WTC11 (cell line): ENCODE results near the gene SMIM20. TPM values are rescaled to one million over a fixed set of nuclear protein-coding genes. Genes with fewer than 3 reads are reported as not detected.

Experiments used
- ATAC-seq: fragments of 200-7000 bp; cut with Tn5 transposase; 2 replicates; pipeline ENCODE4 v1.10.0; 2021; ENCODE audit warnings: mild to moderate bottlenecking, moderate library complexity
- CTCF ChIA-PET: fragments of 300-600 bp; sonication (Branson Sonifier 250); formaldehyde crosslinking; loops from one replicate; lab custom pipeline; 2021; ENCODE audit warnings: antibody characterized with exemption; lab: Charles Lee
- POLR2A ChIA-PET: fragments of 350-600 bp; sonication (Branson Sonifier 250); formaldehyde crosslinking; loops from one replicate; lab custom pipeline; 2021; ENCODE audit warnings: antibody characterized with exemption; lab: Charles Lee
- DNase-seq: peaks from one replicate; pipeline ENCODE4 v3.0.0; 2021; ENCODE audit warnings: low spot score
- H3K27ac Mint-ChIP-seq: 2 replicates; pipeline ENCODE4 v1.8.0; 2021; ENCODE audit warnings: mixed read lengths
- H3K27me3 Mint-ChIP-seq: 2 replicates; pipeline ENCODE4 v1.8.0; 2021; ENCODE audit warnings: low read depth, mild to moderate bottlenecking, moderate library complexity, mixed read lengths
- H3K36me3 Mint-ChIP-seq: 2 replicates; pipeline ENCODE4 v1.8.0; 2021; ENCODE audit warnings: mixed read lengths
- H3K4me1 Mint-ChIP-seq: 2 replicates; pipeline ENCODE4 v1.8.0; 2022; ENCODE audit warnings: mixed read lengths
- H3K4me3 Mint-ChIP-seq: 2 replicates; pipeline ENCODE4 v1.8.0; 2021; ENCODE audit warnings: mild to moderate bottlenecking, moderate library complexity, mixed read lengths
- H3K9me3 Mint-ChIP-seq: 2 replicates; pipeline ENCODE4 v1.8.0; 2021; ENCODE audit warnings: mixed read lengths
- ATF1 ChIP-seq: sonication (generic); formaldehyde crosslinking; IDR thresholded peaks from 2 replicates; pipeline ENCODE4 v1.8.1; 2023; ENCODE audit warnings: mild to moderate bottlenecking, moderate library complexity, missing genetic modification reagents
- CBFB ChIP-seq: sonication (generic); formaldehyde crosslinking; IDR thresholded peaks from 2 replicates; pipeline ENCODE4 v1.8.1; 2022; ENCODE audit warnings: mild to moderate bottlenecking, low read depth, missing genetic modification reagents
- CTCF ChIP-seq: fragments of 200-600 bp; IDR thresholded peaks from 2 replicates; pipeline ENCODE4 v1.8.0; 2022; ENCODE audit warnings: antibody characterized with exemption
- FOXJ3 ChIP-seq: sonication (generic); formaldehyde crosslinking; IDR thresholded peaks from 2 replicates; pipeline ENCODE4 v1.9.0; 2021; ENCODE audit warnings: missing genetic modification reagents, mild to moderate bottlenecking, borderline replicate concordance
- FOXK1 ChIP-seq: sonication (generic); formaldehyde crosslinking; IDR thresholded peaks from 2 replicates; pipeline ENCODE4 v1.8.0; 2022; ENCODE audit warnings: mild to moderate bottlenecking, moderate library complexity, missing genetic modification reagents
- GRHL2 ChIP-seq: fragments of 250-450 bp; sonication (Bioruptor Pico); IDR thresholded peaks from 2 replicates; pipeline ENCODE4 v1.8.0; 2022; ENCODE audit warnings: mild to moderate bottlenecking, moderate library complexity; ENCODE audit not compliant: insufficient replicate concordance, severe bottlenecking
- HMGA2 ChIP-seq: fragments of 250-450 bp; sonication (Bioruptor Pico); IDR thresholded peaks from 2 replicates; pipeline ENCODE4 v1.4.0; 2021; ENCODE audit warnings: mild to moderate bottlenecking, moderate library complexity
- JUN ChIP-seq: sonication (generic); formaldehyde crosslinking; IDR thresholded peaks from 2 replicates; pipeline ENCODE4 v1.8.0; 2023; ENCODE audit warnings: mild to moderate bottlenecking, missing genetic modification reagents
- MXD4 ChIP-seq: fragments of 250-450 bp; sonication (Bioruptor Pico); IDR thresholded peaks from 2 replicates; pipeline ENCODE4 v1.8.0; 2021; ENCODE audit warnings: mild to moderate bottlenecking, moderate library complexity, borderline replicate concordance
- MYBL2 ChIP-seq: sonication (generic); formaldehyde crosslinking; IDR thresholded peaks from 2 replicates; pipeline ENCODE4 v1.8.1; 2023; ENCODE audit warnings: mild to moderate bottlenecking, moderate library complexity, missing genetic modification reagents
- NFE2L1 ChIP-seq: sonication (generic); formaldehyde crosslinking; IDR thresholded peaks from 2 replicates; pipeline ENCODE4 v1.8.1; 2023; ENCODE audit warnings: missing genetic modification reagents
- NFYB ChIP-seq: sonication (generic); formaldehyde crosslinking; conservative IDR thresholded peaks from 2 replicates; pipeline ENCODE4 v1.8.0; 2022; ENCODE audit warnings: low read depth, missing genetic modification reagents
- NR1H2 ChIP-seq: sonication (generic); formaldehyde crosslinking; IDR thresholded peaks from 2 replicates; pipeline ENCODE4 v1.9.0; 2021; ENCODE audit warnings: mild to moderate bottlenecking, moderate library complexity, missing genetic modification reagents
- NR2C2 ChIP-seq: sonication (generic); formaldehyde crosslinking; IDR thresholded peaks from 2 replicates; pipeline ENCODE4 v1.8.0; 2022; ENCODE audit warnings: mild to moderate bottlenecking, missing genetic modification reagents
- PREB ChIP-seq: sonication (generic); formaldehyde crosslinking; IDR thresholded peaks from 2 replicates; pipeline ENCODE4 v1.8.1; 2022; ENCODE audit warnings: mild to moderate bottlenecking, missing genetic modification reagents, moderate library complexity, borderline replicate concordance
- PRRX2 ChIP-seq: fragments of 250-450 bp; sonication (Bioruptor Pico); IDR thresholded peaks from 2 replicates; pipeline ENCODE4 v1.8.0; 2021; ENCODE audit warnings: mild to moderate bottlenecking
- RORB ChIP-seq: fragments of 250-450 bp; sonication (Bioruptor Pico); IDR thresholded peaks from 2 replicates; pipeline ENCODE4 v1.9.0; 2021; ENCODE audit warnings: mild to moderate bottlenecking
- SMAD4 ChIP-seq: sonication (generic); formaldehyde crosslinking; IDR thresholded peaks from 2 replicates; pipeline ENCODE4 v1.8.0; 2022; ENCODE audit warnings: mild to moderate bottlenecking, missing genetic modification reagents
- USF2 ChIP-seq: sonication (generic); formaldehyde crosslinking; IDR thresholded peaks from 2 replicates; pipeline ENCODE4 v1.8.1; 2023; ENCODE audit warnings: mild to moderate bottlenecking, missing genetic modification reagents, moderate library complexity
- ZNF396 ChIP-seq: fragments of 250-450 bp; sonication (Bioruptor Pico); IDR thresholded peaks from 2 replicates; pipeline ENCODE4 v1.8.0; 2021; ENCODE audit warnings: mild to moderate bottlenecking, moderate library complexity, borderline replicate concordance
- ZSCAN18 ChIP-seq: fragments of 250-450 bp; sonication (Bioruptor Pico); IDR thresholded peaks from 2 replicates; pipeline ENCODE4 v2.1.2; 2022; ENCODE audit warnings: mild to moderate bottlenecking, moderate library complexity
- total RNA-seq: library from RNA; stranded (reverse); gene quantifications from 3 replicates; pipeline ENCODE4 v1.2.3, GENCODE V29; 2021

SMIM20 gene
- total RNA-seq, 1 experiment from 2014 or later = 39.4 TPM

GRCh38 chr4:25888781-25889180 is 25.2 kb upstream of the SMIM20 start:
- no peaks in the 10 kb centered on the region; the same call in 1 of the 2 replicates for H3K27me3 Mint-ChIP-seq
- no peak overlapping the region for H3K4me3 Mint-ChIP-seq
- ChIA-PET CTCF (interaction anchor here (1.1 kb wide), 1 partner anchor 47 kb away, joined by 3 read pairs; no protein-coding TSS in a partner anchor), POLR2A (no interaction called here)
- no peak for DNase-seq
- H3K9me3 Mint-ChIP-seq = no peaks in the 10 kb centered on the region
- no peak overlapping the region for H3K27ac Mint-ChIP-seq
- H3K4me1 Mint-ChIP-seq = peaks cover 35% of the 10 kb centered on the region
- H3K36me3 Mint-ChIP-seq = no peaks in the 10 kb centered on the region
- no peak for ATAC-seq
- no peak for TF ChIP-seq HMGA2 (CRISPR knock-in tag)
- no peak for TF ChIP-seq MXD4 (CRISPR knock-in tag)
- TF ChIP-seq FOXK1 = no peak
- no peak for TF ChIP-seq ATF1 (CRISPR knock-in tag)
- no peak for TF ChIP-seq PREB
- no peak for TF ChIP-seq RORB (CRISPR knock-in tag)
- no peak for TF ChIP-seq NFE2L1 (CRISPR knock-in tag)
- TF ChIP-seq, all 79 proteins: peak for 0

DNA sequence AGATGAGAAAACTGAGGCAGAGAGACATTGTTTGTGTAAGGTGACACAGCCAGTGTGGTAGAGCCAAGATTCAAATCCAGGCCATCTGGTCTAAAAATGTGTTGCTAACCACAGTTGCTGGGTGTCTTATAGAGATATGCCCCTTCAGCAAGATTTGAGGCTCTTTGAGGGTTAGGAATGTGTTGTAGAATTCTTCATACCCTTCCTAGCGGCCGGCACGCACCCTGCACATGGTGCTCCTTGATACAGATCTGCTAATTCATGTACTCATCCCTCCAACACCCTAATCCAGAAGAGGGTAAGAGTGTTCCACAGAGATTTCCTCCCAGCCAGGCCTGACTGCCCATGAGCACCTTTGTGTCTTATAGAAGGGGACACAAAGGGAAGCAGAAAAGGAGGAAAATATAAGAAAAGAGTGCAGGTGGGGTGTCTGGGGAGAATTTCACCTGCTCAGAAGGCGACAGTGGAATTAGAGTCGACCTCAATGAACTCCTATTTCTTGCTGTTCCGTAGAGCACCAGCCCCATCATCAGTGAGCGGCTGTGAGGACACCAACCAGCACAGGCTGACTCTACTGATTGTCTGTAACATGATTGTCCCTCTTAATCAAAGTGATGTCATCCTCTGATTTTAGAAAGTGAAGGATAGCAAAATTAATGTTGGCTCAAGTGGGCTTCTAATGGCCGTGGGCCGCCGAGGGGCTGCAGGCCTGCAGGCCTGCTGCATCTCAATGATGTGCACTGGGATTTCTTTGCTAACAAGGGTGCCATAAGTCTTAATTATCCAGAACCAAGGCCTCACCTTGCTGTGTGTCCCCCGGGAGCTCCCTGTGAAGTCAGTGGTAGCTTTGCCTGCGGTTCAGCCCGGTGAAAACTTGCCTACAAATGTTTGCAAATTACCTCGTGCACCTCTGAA is 24.2 kb upstream of the SMIM20 start:
- CTCF ChIA-PET = interaction anchor here (1.1 to 1.4 kb wide), 2 partner anchors 48 to 104 kb away, joined by 3 read pairs; no protein-coding TSS in a partner anchor

More for the DNA sequence above, 24.2 kb upstream of the SMIM20 start:
- Mint-ChIP-seq H3K27me3 (no peaks in the 10 kb centered on the region; the same call in 1 of the 2 replicates), H3K4me1 (peaks cover 35% of the 10 kb centered on the region), H3K36me3 (no peaks in the 10 kb centered on the region), H3K27ac (no peak overlapping the region; the same call in 1 of the 2 replicates), H3K9me3 (no peaks in the 10 kb centered on the region), H3K4me3 (no peak overlapping the region)
- POLR2A ChIA-PET = no interaction called here
- TF ChIP-seq JUN (CRISPR knock-in tag) (no peak), NR1H2 (CRISPR knock-in tag) (no peak), NFYB (CRISPR knock-in tag) (no peak), NR2C2 (CRISPR knock-in tag) (no peak), CTCF (no peak), ZNF396 (no peak), FOXJ3 (CRISPR knock-in tag) (no peak), CBFB (no peak), MYBL2 (CRISPR knock-in tag) (no peak), SMAD4 (no peak), GRHL2 (no peak), ZSCAN18 (CRISPR knock-in tag) (no peak), PRRX2 (no peak), USF2 (CRISPR knock-in tag) (no peak)
- no peak for DNase-seq
- no peak for ATAC-seq
